HG03095 (cell line): ENCODE data around the gene CHRNA4.

Experiments used
- ATAC-seq: cut with Tn5 transposase; IDR thresholded peaks from one replicate; pipeline ENCODE4 v1.9.1; 2021; ENCODE audit warnings: moderate library complexity; ENCODE audit not compliant: unreplicated experiment

CHRNA4 gene

DNA sequence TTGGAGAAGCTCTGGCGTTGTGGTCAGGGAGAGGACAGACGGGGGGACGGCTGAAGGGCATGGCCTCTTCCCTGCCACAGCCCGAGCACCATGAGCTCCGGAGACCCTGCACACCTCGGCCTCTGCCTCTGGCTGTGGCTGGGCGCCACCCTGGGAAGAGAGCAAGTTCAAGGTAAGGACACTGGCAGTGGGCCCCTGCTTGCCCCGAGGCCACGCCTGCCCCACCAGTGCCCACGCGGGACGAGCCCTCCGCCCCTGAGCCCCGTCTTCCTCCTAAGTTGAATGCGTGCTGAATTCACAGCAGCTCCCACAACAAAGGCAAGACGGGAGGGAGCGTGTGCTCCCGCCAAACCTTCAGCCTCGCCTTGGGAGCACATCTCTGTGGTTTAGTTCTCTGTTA lies 66.1 kb downstream of the CHRNA4 start:
- ATAC-seq: no peak

DNA sequence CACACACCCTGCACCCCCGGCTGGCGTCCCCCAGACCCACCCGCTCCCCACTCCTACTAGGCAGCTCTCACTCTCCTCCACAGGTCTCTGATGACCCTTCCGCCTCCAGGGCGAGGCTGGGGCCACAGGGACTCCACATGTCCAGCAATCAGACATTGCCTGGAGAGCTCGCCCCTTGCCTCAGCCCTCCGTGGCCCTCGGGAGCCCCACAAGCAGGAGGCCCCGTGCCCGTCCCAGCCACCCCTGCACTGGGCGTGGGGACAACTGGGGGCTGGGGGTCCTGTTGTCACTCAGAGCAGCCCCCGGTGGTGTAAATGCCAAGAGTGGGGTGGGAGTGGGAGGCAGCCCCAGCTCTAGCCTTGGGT lies 66.6 kb downstream of the CHRNA4 start:
- ATAC-seq: no peak

DNA sequence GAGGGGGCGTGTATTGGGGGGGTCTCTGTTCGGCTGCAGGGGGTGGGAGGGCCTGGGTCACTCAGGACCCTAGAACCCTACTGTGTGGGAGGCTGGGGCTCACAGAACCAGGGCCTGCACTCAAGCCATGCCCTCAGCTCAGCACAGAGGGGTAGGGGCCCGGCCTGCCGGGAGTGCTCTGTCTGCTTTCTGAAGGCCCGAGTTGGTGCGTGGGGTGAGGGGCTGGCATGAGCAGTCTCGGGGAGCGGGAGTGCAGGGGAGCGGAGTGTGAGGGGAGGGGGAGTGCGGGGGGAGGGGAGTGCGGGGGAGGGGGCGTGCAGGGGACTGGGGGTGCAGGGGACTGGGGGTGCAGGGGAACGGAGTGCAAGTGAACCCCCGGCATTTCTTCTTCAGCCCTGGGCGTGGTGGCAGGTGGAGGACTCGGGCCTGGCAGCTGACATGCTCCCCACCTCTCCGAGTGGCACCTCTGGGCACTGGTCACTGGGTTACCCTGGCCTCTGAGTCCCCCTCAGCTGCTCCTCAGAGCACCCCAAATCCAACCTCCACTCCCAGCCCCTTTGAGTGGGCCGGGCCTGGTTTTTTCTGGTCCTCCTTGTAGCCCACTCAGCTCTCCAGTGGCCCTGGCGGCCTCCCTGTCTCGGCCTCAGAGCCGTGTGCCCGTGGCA lies 67.1 kb downstream of the CHRNA4 start:
- no peak for ATAC-seq

DNA sequence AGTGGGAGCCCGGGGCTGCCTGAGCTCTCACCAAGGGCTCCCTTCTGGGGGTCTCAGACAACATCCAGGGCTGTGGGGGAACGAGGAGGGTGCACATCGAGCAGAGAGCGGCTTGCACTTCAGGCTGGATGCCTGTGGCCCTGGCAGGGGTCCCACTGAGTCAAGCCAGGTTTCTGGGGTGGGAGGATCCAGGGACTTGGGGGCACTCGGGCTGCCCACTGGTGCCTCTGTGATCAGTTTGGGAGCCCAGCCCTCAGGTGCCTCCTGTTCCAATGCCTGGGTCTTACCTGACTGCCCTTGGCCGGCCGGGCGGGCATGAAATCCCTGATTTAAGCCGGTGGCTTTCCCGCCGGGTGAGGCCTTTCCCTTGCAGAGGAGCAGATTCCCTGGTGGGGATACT lies 67.7 kb downstream of the CHRNA4 start:
- no peak for ATAC-seq
